ENCODE measurements around the gene PTPN18. TPM values are rescaled to one million over a fixed set of nuclear protein-coding genes. Genes with fewer than 3 reads are reported as not detected.

The PTPN18 gene
- total and polyA plus RNA-seq, 2 of the 4 experiments (the other 2 are of a cell fraction), result 9.7 to 15.5 TPM

DNA sequence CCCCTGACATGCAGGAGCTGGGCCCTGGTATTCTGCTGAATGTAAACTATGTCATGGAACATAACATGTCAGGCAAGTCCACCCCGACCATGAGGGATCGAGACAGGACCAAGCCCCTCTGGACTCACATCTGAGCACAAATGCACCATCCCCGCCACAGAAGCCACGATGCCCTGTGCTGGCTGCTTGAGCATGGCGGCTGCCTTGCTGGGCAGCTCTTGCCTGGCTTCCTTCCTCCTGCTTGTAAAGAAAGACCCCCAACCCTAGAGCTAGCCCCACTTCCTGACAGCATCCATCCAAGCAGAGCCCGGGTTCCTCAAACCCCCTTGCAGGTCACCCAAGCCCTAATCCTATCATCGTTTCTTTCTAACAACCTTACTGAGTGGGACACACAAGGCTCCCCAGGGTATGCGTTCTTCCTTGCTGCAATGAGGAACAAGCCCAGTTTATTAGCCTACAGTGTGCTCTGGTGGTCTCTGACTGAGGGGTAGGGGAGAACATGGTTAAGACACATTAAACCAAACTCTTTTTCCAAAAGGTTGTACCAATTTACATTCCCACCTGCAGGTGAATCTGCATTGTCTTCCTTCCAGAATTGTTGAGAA lies 26.6 kb downstream of the PTPN18 start:
- Histone ChIP-seq H2AFZ (replicated peaks; ENCODE audit: low read length, poor library complexity) (no peak overlapping the region), H3K9me3 (ENCODE audit: control insufficient read depth, insufficient read depth, low read length) (no peaks in the 10 kb centered on the region), H3K36me3 (ENCODE audit: control insufficient read depth, insufficient read depth, low read length) (peaks cover 7% of the 10 kb centered on the region), H3K27me3 (ENCODE audit: control insufficient read depth, insufficient read depth, low read length) (no peaks in the 10 kb centered on the region), H3K79me1 (ENCODE audit: low read depth in 1 of 2, low read length in 2 of 2) (peaks cover 17 to 57% of the 10 kb centered on the region in 2 experiments; a peak in 3 of 4 replicates), H2AK5ac (ENCODE audit: low read depth, low read length) (no peak overlapping the region), H2AK9ac (replicated peaks; ENCODE audit: low read depth, low read length, poor library complexity) (peak overlapping the region; percentile 9), H3K56ac (ENCODE audit: extremely low read depth, insufficient read depth, low read length) (no peak overlapping the region), H3K4me2 (ENCODE audit: low read depth, low read length) (no peak overlapping the region), H3K4me3 (ENCODE audit: insufficient read depth, low read depth, low read length) (no peak overlapping the region), H4K91ac (ENCODE audit: insufficient read depth, low read depth, low read length) (no peak overlapping the region), H4K5ac (ENCODE audit: low read depth, low read length) (no peak overlapping the region), H2BK120ac (ENCODE audit: low read depth, low read length) (no peak overlapping the region), H2BK5ac (ENCODE audit: low read depth, low read length, poor library complexity, severe bottlenecking) (no peak overlapping the region), H3K27ac (ENCODE audit: insufficient read depth, low read length) (no peak overlapping the region), H3K9ac (ENCODE audit: low read depth, low read length) (no peak overlapping the region), H3K23ac (ENCODE audit: low read depth, low read length) (no peak overlapping the region), H4K8ac (ENCODE audit: low read depth in 2 of 2, low read length in 2 of 2) (no peak overlapping the region), H3K4ac (ENCODE audit: low read depth, low read length) (no peak overlapping the region), H3K9me1 (ENCODE audit: insufficient read depth, low read length) (peaks cover 16% of the 10 kb centered on the region), H2BK15ac (ENCODE audit: low read depth, low read length) (no peak overlapping the region), H3K14ac (replicated peaks; ENCODE audit: low read depth, low read length) (no peak overlapping the region), H2BK20ac (ENCODE audit: low read depth, low read length) (no peak overlapping the region), H3K18ac (ENCODE audit: low read depth, low read length) (no peak overlapping the region), H3K4me1 (ENCODE audit: control insufficient read depth, insufficient read depth, low read length) (0 out of 2 replicates have a peak, but pooled peaks cover 2% of the 10 kb centered on the region), H4K20me1 (ENCODE audit: insufficient read depth, low read length) (peaks cover 3% of the 10 kb centered on the region)
- CTCF ChIA-PET, result no interaction called here
- no CpG with 5 or more reads among the region's 8 CpGs for WGBS, 2 experiments (ENCODE audit: extremely low coverage in 2 of 2, insufficient read length in 1 of 2)
- in situ Hi-C loops (cut with MboI; ENCODE audit: low sequenced_read_pairs), result no loop called here
- dilution Hi-C loops (cut with HindIII; ENCODE audit: low sequenced_read_pairs, unreplicated experiment), result no loop called here
- ATAC-seq (ENCODE audit: low read depth) (no peak), DNase-seq (no peak)
- intact Hi-C loops (cut with micrococcal nuclease), result no loop called here
- POLR2A ChIA-PET (ENCODE audit: unreplicated experiment), result no interaction called here
- TF ChIP-seq CEBPB (IDR thresholded peaks at IDR 0.05; ENCODE audit: low read depth, low read length) (no peak), RAD21 (IDR thresholded peaks at IDR 0.05; ENCODE audit: low read length) (no peak), MAZ (IDR thresholded peaks at IDR 0.05; ENCODE audit: borderline replicate concordance, low read depth, low read length) (no peak), NFE2L2 (IDR thresholded peaks at IDR 0.05; ENCODE audit: low read depth, low read length) (no peak), FOS (IDR thresholded peaks at IDR 0.05; ENCODE audit: low read depth, low read length) (no peak), MAFK (IDR thresholded peaks at IDR 0.05; ENCODE audit: low read depth, low read length) (no peak)
- BruUV-seq (replicated peaks), result no TSS peak

Data from IMR-90 (cell line).